Measurements from ENCODE around the gene TAS2R20.

- TF ChIP-seq POLR2A (IDR thresholded peaks at IDR 0.05; ENCODE audit: extremely low read depth, insufficient read length), result no peak
- no peak for TF ChIP-seq CTCF (IDR thresholded peaks at IDR 0.05; ENCODE audit: low read depth, low read length)
- no peak for TF ChIP-seq MYC (IDR thresholded peaks at IDR 0.05; ENCODE audit: low read depth, low read length)
Observed at GRCh38 chr12:11015775-11016430, 17.8 kb upstream of the TAS2R20 start.
